GM23338 (cell line): ENCODE results near the gene PDIA5. TPM values are rescaled to one million over a fixed set of nuclear protein-coding genes. Genes with fewer than 3 reads are reported as not detected.

Experiments
- ATAC-seq: fragments of 200-7000 bp; cut with Tn5 transposase; 3 replicates; pipeline ENCODE4 v1.9.1; 2020
- DNase-seq: peaks from one replicate; pipeline ENCODE4 v3.0.0-alpha.2; 2015; ENCODE audit warnings: low spot score
- H2AFZ ChIP-seq: fragments of 200-600 bp; sonication (generic); 2 replicates; pipeline ENCODE4 v1.8.0; 2016; ENCODE audit warnings: antibody characterized with exemption, mild to moderate bottlenecking, moderate library complexity
- H3F3A ChIP-seq: fragments of 200-600 bp; sonication (generic); replicated peaks from 2 replicates; pipeline ENCODE4 v1.8.0; 2017; ENCODE audit warnings: antibody characterized with exemption, mixed run types, low read depth
- H3K27ac ChIP-seq: fragments of 200-600 bp; sonication (generic); 2 replicates; pipeline ENCODE4 v1.6.1; 2016; ENCODE audit warnings: low read depth
- H3K27me3 ChIP-seq: fragments of 200-600 bp; sonication (generic); 2 replicates; pipeline ENCODE4 v1.8.0; 2016; ENCODE audit warnings: mild to moderate bottlenecking, mixed run types, moderate library complexity; ENCODE audit not compliant: insufficient read depth
- H3K36me3 ChIP-seq: fragments of 200-600 bp; sonication (generic); 2 replicates; pipeline ENCODE4 v1.8.0; 2016; ENCODE audit warnings: mild to moderate bottlenecking; ENCODE audit not compliant: insufficient read depth
- H3K4me1 ChIP-seq: fragments of 200-600 bp; sonication (generic); 2 replicates; pipeline ENCODE4 v1.8.0; 2016; ENCODE audit warnings: mild to moderate bottlenecking, moderate library complexity; ENCODE audit not compliant: insufficient read depth
- H3K4me2 ChIP-seq: fragments of 200-600 bp; sonication (generic); 2 replicates; pipeline ENCODE4 v1.7.1; 2017; ENCODE audit warnings: mixed run types
- H3K4me3 ChIP-seq: fragments of 200-600 bp; sonication (generic); 2 replicates; pipeline ENCODE4 v1.6.1; 2016; ENCODE audit warnings: mixed run types
- H3K79me2 ChIP-seq: fragments of 200-600 bp; sonication (generic); replicated peaks from 2 replicates; pipeline ENCODE4 v1.8.0; 2017; ENCODE audit warnings: mild to moderate bottlenecking; ENCODE audit not compliant: insufficient read depth
- H3K9me2 ChIP-seq: fragments of 200-600 bp; sonication (generic); 2 replicates; pipeline ENCODE4 v1.8.0; 2017; ENCODE audit not compliant: insufficient read depth
- H4K20me1 ChIP-seq: fragments of 200-600 bp; sonication (generic); replicated peaks from 2 replicates; pipeline ENCODE4 v1.8.0; 2017; ENCODE audit warnings: mild to moderate bottlenecking; ENCODE audit not compliant: insufficient read depth
- H3K27ac Mint-ChIP-seq: 2 replicates; pipeline ENCODE4 v1.8.0; 2020; ENCODE audit warnings: inconsistent platforms, mild to moderate bottlenecking, moderate library complexity, mixed read lengths
- H3K27me3 Mint-ChIP-seq: 3 replicates; pipeline ENCODE4 v1.8.0; 2022; ENCODE audit warnings: low read depth, mild to moderate bottlenecking, moderate library complexity, mixed read lengths, inconsistent platforms; ENCODE audit not compliant: insufficient read depth, poor library complexity
- H3K36me3 Mint-ChIP-seq: 3 replicates; pipeline ENCODE4 v1.8.0; 2021; ENCODE audit warnings: low read depth, mild to moderate bottlenecking, inconsistent platforms, moderate library complexity, mixed read lengths
- H3K4me1 Mint-ChIP-seq: 3 replicates; pipeline ENCODE4 v1.8.0; 2020; ENCODE audit warnings: mild to moderate bottlenecking, inconsistent platforms, mixed read lengths
- H3K4me3 Mint-ChIP-seq: 3 replicates; pipeline ENCODE4 v1.8.0; 2021; ENCODE audit warnings: moderate library complexity, mild to moderate bottlenecking, inconsistent platforms, mixed read lengths
- H3K9me3 Mint-ChIP-seq: 3 replicates; pipeline ENCODE4 v1.8.0; 2020; ENCODE audit warnings: moderate library complexity, mild to moderate bottlenecking, inconsistent platforms, mixed read lengths
- CREB1 ChIP-seq: fragments of 250-450 bp; sonication (Bioruptor Pico); IDR thresholded peaks from 2 replicates; pipeline ENCODE4 v1.5.0; 2020; ENCODE audit warnings: low read depth, mild to moderate bottlenecking, moderate library complexity
- EZH2 ChIP-seq: fragments of 200-600 bp; sonication (generic); IDR thresholded peaks from one replicate; pipeline ENCODE4 v1.8.0; 2017; ENCODE audit warnings: antibody characterized with exemption, mild to moderate bottlenecking, low read depth; ENCODE audit not compliant: unreplicated experiment
- EZH2phosphoT487 ChIP-seq: fragments of 200-600 bp; sonication (generic); IDR thresholded peaks from one replicate; pipeline ENCODE4 v1.8.1; 2018; ENCODE audit warnings: antibody characterized with exemption; ENCODE audit not compliant: unreplicated experiment
- JUNB ChIP-seq: IDR thresholded peaks from one replicate; pipeline ENCODE4 v1.6.1; 2016; ENCODE audit warnings: antibody characterized with exemption; ENCODE audit not compliant: unreplicated experiment
- NANOG ChIP-seq: IDR thresholded peaks from 2 replicates; pipeline ENCODE4 v1.6.1; 2016; ENCODE audit warnings: antibody characterized with exemption, borderline replicate concordance
- POLR2AphosphoS5 ChIP-seq: IDR thresholded peaks from 2 replicates; pipeline ENCODE4 v1.6.1; 2016; ENCODE audit warnings: antibody characterized with exemption, low read depth
- REST ChIP-seq: IDR thresholded peaks from one replicate; pipeline ENCODE4 v1.6.1; 2018; ENCODE audit warnings: antibody characterized with exemption; ENCODE audit not compliant: unreplicated experiment
- STAT1 ChIP-seq: IDR thresholded peaks from one replicate; pipeline ENCODE4 v1.6.1; 2016; ENCODE audit warnings: antibody characterized with exemption; ENCODE audit not compliant: unreplicated experiment
- ZNF331 ChIP-seq: fragments of 250-450 bp; sonication (Bioruptor Pico); IDR thresholded peaks from 2 replicates; pipeline ENCODE4 v1.5.0; 2020; ENCODE audit warnings: low read depth, mild to moderate bottlenecking, moderate library complexity
- ZNF462 ChIP-seq: fragments of 250-450 bp; sonication (Bioruptor Pico); IDR thresholded peaks from 2 replicates; pipeline ENCODE4 v1.5.0; 2020; ENCODE audit warnings: mild to moderate bottlenecking, moderate library complexity
- polyA plus RNA-seq: library from polyadenylated mRNA; unstranded; fragments of >200 nt; fragmentation: Nextera tagmentation; extraction: Ambion mirVana; gene quantifications from 2 replicates; pipeline ENCODE4 v1.2.1, GENCODE V29; 2016
- total RNA-seq: library from RNA; depleted of rRNA; stranded (reverse); fragments of >200 nt; shearing (Covaris generic); gene quantifications from 2 replicates; pipeline ENCODE4 v1.2.3, GENCODE V29; 2014
- TF ChIP-seq, protein P1 (sequence below): IDR thresholded peaks from 2 replicates; pipeline ENCODE4 v1.6.1; 2016; ENCODE audit warnings: antibody characterized with exemption

Gene PDIA5
- total and polyA plus RNA-seq, 2 experiments from 2014 or later, result 22.9 to 28.1 TPM

- Mint-ChIP-seq H3K4me3 (no peak overlapping the region), H3K27ac (no peak overlapping the region), H3K9me3 (peaks cover 13% of the 10 kb centered on the region; the same call in 2 of the 3 replicates), H3K36me3 (no peaks in the 10 kb centered on the region; the same call in 2 of the 3 replicates), H3K27me3 (peaks cover 17% of the 10 kb centered on the region), H3K4me1 (peaks cover 13% of the 10 kb centered on the region)
- DNase-seq (no peak), ATAC-seq (no peak)
- peaks cover 20% of the 10 kb centered on the region for H3K27me3 ChIP-seq
- no peak overlapping the region for H3K4me3 ChIP-seq
- H3K27ac ChIP-seq, result no peak overlapping the region
- no peaks in the 10 kb centered on the region for H3F3A ChIP-seq
- no peaks in the 10 kb centered on the region for H3K36me3 ChIP-seq
- TF ChIP-seq, protein P1, sequence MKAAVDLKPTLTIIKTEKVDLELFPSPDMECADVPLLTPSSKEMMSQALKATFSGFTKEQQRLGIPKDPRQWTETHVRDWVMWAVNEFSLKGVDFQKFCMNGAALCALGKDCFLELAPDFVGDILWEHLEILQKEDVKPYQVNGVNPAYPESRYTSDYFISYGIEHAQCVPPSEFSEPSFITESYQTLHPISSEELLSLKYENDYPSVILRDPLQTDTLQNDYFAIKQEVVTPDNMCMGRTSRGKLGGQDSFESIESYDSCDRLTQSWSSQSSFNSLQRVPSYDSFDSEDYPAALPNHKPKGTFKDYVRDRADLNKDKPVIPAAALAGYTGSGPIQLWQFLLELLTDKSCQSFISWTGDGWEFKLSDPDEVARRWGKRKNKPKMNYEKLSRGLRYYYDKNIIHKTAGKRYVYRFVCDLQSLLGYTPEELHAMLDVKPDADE, result no peak
- TF ChIP-seq JUNB, result no peak
- TF ChIP-seq POLR2AphosphoS5, result no peak
- no peak overlapping the region for H3K4me2 ChIP-seq
- no peak overlapping the region for H2AFZ ChIP-seq
- H4K20me1 ChIP-seq, result no peaks in the 10 kb centered on the region; the same call in 1 of the 2 replicates
- H3K9me2 ChIP-seq, result no peaks in the 10 kb centered on the region
- H3K79me2 ChIP-seq, result peaks cover 8% of the 10 kb centered on the region
- H3K4me1 ChIP-seq, result peaks cover 5% of the 10 kb centered on the region
Observed at GRCh38 chr3:123063034-123063433, 3.8 kb upstream of the PDIA5 start.

GRCh38 chr3:123064506-123064905 lies 2.3 kb upstream of the PDIA5 start:
- Histone ChIP-seq H3K27ac (no peak overlapping the region), H3F3A (no peaks in the 10 kb centered on the region), H3K36me3 (no peaks in the 10 kb centered on the region), H3K4me2 (no peak overlapping the region), H3K27me3 (peaks cover 20% of the 10 kb centered on the region), H4K20me1 (no peaks in the 10 kb centered on the region; the same call in none of the 2 replicates), H3K4me3 (no peak overlapping the region), H2AFZ (no peak overlapping the region; the same call in 1 of the 2 replicates), H3K4me1 (peaks cover 14% of the 10 kb centered on the region), H3K9me2 (no peaks in the 10 kb centered on the region), H3K79me2 (peaks cover 22% of the 10 kb centered on the region)
- H3K27me3 Mint-ChIP-seq, result peaks cover 20% of the 10 kb centered on the region
- ATAC-seq (no peak), DNase-seq (no peak)
- peaks cover 13% of the 10 kb centered on the region; the same call in 2 of the 3 replicates for H3K9me3 Mint-ChIP-seq
- H3K4me3 Mint-ChIP-seq, result no peak overlapping the region
- peaks cover 27% of the 10 kb centered on the region for H3K4me1 Mint-ChIP-seq
- no peak overlapping the region for H3K27ac Mint-ChIP-seq
- no peaks in the 10 kb centered on the region; the same call in 2 of the 3 replicates for H3K36me3 Mint-ChIP-seq
- TF ChIP-seq EZH2, result no peak
- TF ChIP-seq NANOG, result no peak
- TF ChIP-seq POLR2AphosphoS5, result no peak
- no peak for TF ChIP-seq REST
- no peak for TF ChIP-seq JUNB
- TF ChIP-seq ZNF462 (CRISPR knock-in tag), result no peak
- TF ChIP-seq ZNF331 (CRISPR knock-in tag), result no peak
- TF ChIP-seq CREB1 (CRISPR knock-in tag), result no peak
- TF ChIP-seq EZH2phosphoT487, result no peak
- TF ChIP-seq STAT1, result no peak
